ENCODE results near the gene EFCAB7.

EFCAB7 gene

GRCh38 chr1:63522891-63523728, at the start of gene EFCAB7, which contains the start of gene ITGB3BP:
TSS of gene EFCAB7 (plus strand) at chr1:63523525. CDS start at chr1:63525573, 2,048 bp downstream.
TSS of gene ITGB3BP (minus strand) at chr1:63523225. CDS start at chr1:63523133, 92 bp downstream.
- DNase-seq: peak; percentile 94

- DNase-seq: no peak
Measured at GRCh38 chr1:63475761-63476160, 47.6 kb upstream of the EFCAB7 start.

GRCh38 chr1:63480057-63480456, 43.3 kb upstream of the EFCAB7 start:
- DNase-seq: no peak

GRCh38 chr1:63486629-63487028, 36.7 kb upstream of the EFCAB7 start:
- no peak for DNase-seq

GRCh38 chr1:63487336-63488065, 35.8 kb upstream of the EFCAB7 start:
- no peak for DNase-seq

- no peak for DNase-seq
Measured at GRCh38 chr1:63497577-63497976, 25.7 kb upstream of the EFCAB7 start.

- DNase-seq: no peak
Measured at GRCh38 chr1:63498106-63498505, 25.2 kb upstream of the EFCAB7 start.

GRCh38 chr1:63501256-63501655, 22.1 kb upstream of the EFCAB7 start:
- DNase-seq: no peak

GRCh38 chr1:63506782-63507181, 16.5 kb upstream of the EFCAB7 start:
- DNase-seq: no peak

GRCh38 chr1:63509718-63510117, 13.6 kb upstream of the EFCAB7 start:
- no peak for DNase-seq

GRCh38 chr1:63512584-63512983, 10.7 kb upstream of the EFCAB7 start:
- DNase-seq: no peak

GRCh38 chr1:63516629-63517028, 6.7 kb upstream of the EFCAB7 start:
- no peak for DNase-seq

GRCh38 chr1:63523738-63524137, 413 bp downstream of the EFCAB7 start:
- no peak for DNase-seq

- DNase-seq: no peak
Measured at GRCh38 chr1:63524201-63524600, 876 bp downstream of the EFCAB7 start.

- DNase-seq: no peak
Measured at GRCh38 chr1:63532727-63533126, 9.4 kb downstream of the EFCAB7 start.

GRCh38 chr1:63533931-63534330, 10.6 kb downstream of the EFCAB7 start:
- DNase-seq: no peak

- DNase-seq: no peak
Measured at GRCh38 chr1:63534406-63534805, 11.1 kb downstream of the EFCAB7 start.

- DNase-seq: no peak
Measured at GRCh38 chr1:63537006-63537405, 13.7 kb downstream of the EFCAB7 start.

- no peak for DNase-seq
Measured at GRCh38 chr1:63537940-63538339, 14.6 kb downstream of the EFCAB7 start.

- DNase-seq: no peak
Measured at GRCh38 chr1:63545780-63546179, 22.5 kb downstream of the EFCAB7 start.

GRCh38 chr1:63547621-63548294, 24.4 kb downstream of the EFCAB7 start:
- no peak for DNase-seq

GRCh38 chr1:63548303-63548702, 25.0 kb downstream of the EFCAB7 start:
- no peak for DNase-seq

- DNase-seq: no peak
Measured at GRCh38 chr1:63548877-63549276, 25.6 kb downstream of the EFCAB7 start.

- no peak for DNase-seq
Measured at GRCh38 chr1:63555480-63555879, 32.2 kb downstream of the EFCAB7 start.

All from NCI-H187 treated with DMSO at 0.1 percent for 48 hours (cell line).